Measurements from ENCODE around the gene SDR9C7.

DNA sequence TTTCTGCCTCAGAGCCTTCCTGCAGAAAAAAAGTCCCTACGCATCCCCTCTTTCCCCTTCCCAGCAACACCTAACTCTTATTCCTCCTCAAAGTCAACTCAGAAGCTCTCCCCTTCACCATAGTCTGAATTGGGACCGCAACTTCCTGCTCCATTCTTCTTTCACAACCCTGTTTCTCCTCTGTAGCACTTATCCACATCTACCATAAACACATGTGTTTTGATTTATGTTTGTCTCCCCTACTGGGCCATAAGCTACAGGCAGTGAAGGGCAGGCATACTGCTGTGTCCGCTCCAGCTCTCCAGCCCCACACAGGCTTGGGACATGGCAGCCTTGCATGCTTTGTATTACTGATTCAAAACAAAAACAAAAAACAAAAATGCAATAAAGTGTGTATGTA is 5.9 kb downstream of the SDR9C7 start:
- TF ChIP-seq, protein P1, sequence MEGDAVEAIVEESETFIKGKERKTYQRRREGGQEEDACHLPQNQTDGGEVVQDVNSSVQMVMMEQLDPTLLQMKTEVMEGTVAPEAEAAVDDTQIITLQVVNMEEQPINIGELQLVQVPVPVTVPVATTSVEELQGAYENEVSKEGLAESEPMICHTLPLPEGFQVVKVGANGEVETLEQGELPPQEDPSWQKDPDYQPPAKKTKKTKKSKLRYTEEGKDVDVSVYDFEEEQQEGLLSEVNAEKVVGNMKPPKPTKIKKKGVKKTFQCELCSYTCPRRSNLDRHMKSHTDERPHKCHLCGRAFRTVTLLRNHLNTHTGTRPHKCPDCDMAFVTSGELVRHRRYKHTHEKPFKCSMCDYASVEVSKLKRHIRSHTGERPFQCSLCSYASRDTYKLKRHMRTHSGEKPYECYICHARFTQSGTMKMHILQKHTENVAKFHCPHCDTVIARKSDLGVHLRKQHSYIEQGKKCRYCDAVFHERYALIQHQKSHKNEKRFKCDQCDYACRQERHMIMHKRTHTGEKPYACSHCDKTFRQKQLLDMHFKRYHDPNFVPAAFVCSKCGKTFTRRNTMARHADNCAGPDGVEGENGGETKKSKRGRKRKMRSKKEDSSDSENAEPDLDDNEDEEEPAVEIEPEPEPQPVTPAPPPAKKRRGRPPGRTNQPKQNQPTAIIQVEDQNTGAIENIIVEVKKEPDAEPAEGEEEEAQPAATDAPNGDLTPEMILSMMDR (IDR thresholded peaks at IDR 0.05), result no peak
- TF ChIP-seq POLR2A (IDR thresholded peaks at IDR 0.05), result no peak

Data from body of pancreas (tissue), 4 donors.